Astrocyte (in vitro differentiated cells and primary cell): ENCODE results near the gene CNIH3. TPM values are rescaled to one million over a fixed set of nuclear protein-coding genes. Genes with fewer than 3 reads are reported as not detected.

ENCODE experiments used
- DNase-seq: peaks from one replicate; pipeline ENCODE4 v3.0.0-alpha.2; 2010; ENCODE audit warnings: low read depth
- FAIRE-seq: peaks from 2 replicates; lab custom pipeline; 2011; peaks lifted over from hg19 to GRCh38; lab: Jason Lieb, UNC
- H2AFZ ChIP-seq: 2 replicates; pipeline ENCODE4 v1.6.0; 2012; ENCODE audit warnings: low read depth, low read length, inconsistent platforms
- H3K27ac ChIP-seq: 2 replicates; pipeline ENCODE4 v1.5.1; 2011; ENCODE audit warnings: low read depth, low read length, inconsistent platforms
- H3K27me3 ChIP-seq: 2 replicates; pipeline ENCODE4 v1.6.0; 2011; ENCODE audit warnings: low read length, inconsistent platforms; ENCODE audit not compliant: insufficient read depth
- H3K36me3 ChIP-seq: 2 replicates; pipeline ENCODE4 v1.5.1; 2011; ENCODE audit warnings: low read length, inconsistent platforms; ENCODE audit not compliant: insufficient read depth
- H3K4me1 ChIP-seq: 2 replicates; pipeline ENCODE4 v1.5.1; 2011; ENCODE audit warnings: low read length, inconsistent platforms; ENCODE audit not compliant: insufficient read depth
- H3K4me2 ChIP-seq: 2 replicates; pipeline ENCODE4 v1.6.0; 2012; ENCODE audit warnings: low read length, inconsistent platforms
- H3K4me3 ChIP-seq: 2 replicates; pipeline ENCODE4 v1.5.1; 2011; ENCODE audit warnings: low read depth, mild to moderate bottlenecking, low read length, inconsistent platforms; ENCODE audit not compliant: insufficient read depth
- H3K79me2 ChIP-seq: 2 replicates; pipeline ENCODE4 v1.6.0; 2012; ENCODE audit warnings: mild to moderate bottlenecking, low read length, inconsistent platforms; ENCODE audit not compliant: insufficient read depth
- H3K9ac ChIP-seq: 2 replicates; pipeline ENCODE4 v1.6.0; 2012; ENCODE audit warnings: mild to moderate bottlenecking, low read length, inconsistent platforms
- H3K9me3 ChIP-seq: 2 replicates; pipeline ENCODE4 v1.5.1; 2012; ENCODE audit warnings: low read depth, mild to moderate bottlenecking, low read length, inconsistent platforms; ENCODE audit not compliant: insufficient read depth
- H4K20me1 ChIP-seq: 2 replicates; pipeline ENCODE4 v1.6.0; 2012; ENCODE audit warnings: low read length, inconsistent platforms; ENCODE audit not compliant: insufficient read depth
- H3K27ac Mint-ChIP-seq: one replicate; pipeline ENCODE4 v1.8.0; 2021; ENCODE audit warnings: mild to moderate bottlenecking, mixed read lengths; ENCODE audit not compliant: unreplicated experiment
- H3K27me3 Mint-ChIP-seq: one replicate; pipeline ENCODE4 v1.8.0; 2021; ENCODE audit warnings: low read depth, mixed read lengths; ENCODE audit not compliant: unreplicated experiment
- H3K36me3 Mint-ChIP-seq: one replicate; pipeline ENCODE4 v1.8.0; 2021; ENCODE audit warnings: low read depth, mixed read lengths; ENCODE audit not compliant: unreplicated experiment
- H3K4me1 Mint-ChIP-seq: one replicate; pipeline ENCODE4 v1.8.0; 2021; ENCODE audit warnings: low read depth, mixed read lengths; ENCODE audit not compliant: unreplicated experiment
- H3K4me3 Mint-ChIP-seq: one replicate; pipeline ENCODE4 v1.8.0; 2021; ENCODE audit warnings: mild to moderate bottlenecking, moderate library complexity, mixed read lengths; ENCODE audit not compliant: unreplicated experiment
- H3K9me3 Mint-ChIP-seq: one replicate; pipeline ENCODE4 v1.8.0; 2021; ENCODE audit warnings: mild to moderate bottlenecking, mixed read lengths; ENCODE audit not compliant: unreplicated experiment
- CTCF ChIP-seq: IDR thresholded peaks from 2 replicates; pipeline ENCODE4 v1.5.1; 2011; ENCODE audit warnings: low read depth, mild to moderate bottlenecking, inconsistent platforms, low read length, moderate library complexity; ENCODE audit not compliant: insufficient read depth
- EZH2 ChIP-seq: IDR thresholded peaks from 2 replicates; pipeline ENCODE4 v1.6.1; 2012; ENCODE audit warnings: mild to moderate bottlenecking, low read length, inconsistent platforms; ENCODE audit not compliant: insufficient read depth
- total RNA-seq: library from RNA; stranded (reverse); gene quantifications from 2 replicates; pipeline ENCODE4 v1.2.1, GENCODE V29; 2021

The CNIH3 gene
- total RNA-seq, 1 donor from 2014 or later, result 7.7 TPM

GRCh38 chr1:224763126-224763775, 147.1 kb downstream of the CNIH3 start:
- Histone ChIP-seq H3K27me3 (no peaks in the 10 kb centered on the region), H3K36me3 (no peaks in the 10 kb centered on the region), H3K9ac (no peak overlapping the region), H3K4me1 (no peaks in the 10 kb centered on the region), H3K4me3 (no peak overlapping the region), H4K20me1 (no peaks in the 10 kb centered on the region), H3K9me3 (no peaks in the 10 kb centered on the region), H3K79me2 (no peaks in the 10 kb centered on the region), H3K4me2 (no peak overlapping the region), H2AFZ (no peak overlapping the region), H3K27ac (no peak overlapping the region)
- no peak for DNase-seq
- Mint-ChIP-seq H3K27ac (no peak overlapping the region), H3K9me3 (peaks cover 5% of the 10 kb centered on the region), H3K36me3 (no peaks in the 10 kb centered on the region), H3K27me3 (peaks cover 23% of the 10 kb centered on the region), H3K4me3 (no peak overlapping the region), H3K4me1 (no peaks in the 10 kb centered on the region)
- no peak for FAIRE-seq
- TF ChIP-seq EZH2, result no peak
- no peak for TF ChIP-seq CTCF

GRCh38 chr1:224766266-224766665, 150.1 kb downstream of the CNIH3 start:
- H3K79me2 ChIP-seq, result no peaks in the 10 kb centered on the region
- H3K4me1 ChIP-seq, result peaks cover 10% of the 10 kb centered on the region
- no peak overlapping the region for H3K9ac ChIP-seq
- no peak overlapping the region for H3K4me2 ChIP-seq
- H3K4me1 Mint-ChIP-seq, result peaks cover 9% of the 10 kb centered on the region
- H3K9me3 Mint-ChIP-seq, result no peaks in the 10 kb centered on the region
- no peaks in the 10 kb centered on the region for H3K9me3 ChIP-seq
- H4K20me1 ChIP-seq, result no peaks in the 10 kb centered on the region
- no peak overlapping the region for H3K27ac Mint-ChIP-seq
- H3K27ac ChIP-seq, result no peak overlapping the region
- no peaks in the 10 kb centered on the region for H3K27me3 ChIP-seq
- no peak for DNase-seq
- no peak overlapping the region for H3K4me3 Mint-ChIP-seq
- no peak overlapping the region for H2AFZ ChIP-seq
- no peaks in the 10 kb centered on the region for H3K36me3 Mint-ChIP-seq
- FAIRE-seq, result no peak
- TF ChIP-seq CTCF, result no peak
- no peak overlapping the region for H3K4me3 ChIP-seq
- peaks cover 19% of the 10 kb centered on the region for H3K27me3 Mint-ChIP-seq
- H3K36me3 ChIP-seq, result no peaks in the 10 kb centered on the region

DNA sequence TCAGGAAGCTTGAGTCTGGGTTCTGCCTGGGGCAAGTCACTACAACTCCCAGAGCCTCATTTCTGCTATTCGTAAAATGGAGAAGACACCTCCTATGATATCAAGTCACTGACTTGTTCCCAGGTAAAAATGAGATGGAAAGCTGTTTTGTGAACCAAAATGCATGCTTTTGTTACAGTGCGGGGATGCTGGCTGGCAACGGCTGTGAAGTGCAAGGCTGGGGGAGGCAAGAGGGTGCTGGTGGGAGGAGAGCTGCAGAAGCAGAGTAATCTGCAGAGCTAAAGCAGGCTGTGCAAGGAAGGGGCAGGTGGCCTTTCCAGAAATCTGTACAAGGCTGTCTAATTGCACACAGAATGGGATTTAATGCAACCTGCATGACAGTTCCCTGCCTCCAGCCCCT, 150.9 kb downstream of the CNIH3 start:
- Histone ChIP-seq H3K4me2 (no peak overlapping the region), H3K4me1 (peaks cover 10% of the 10 kb centered on the region), H3K36me3 (no peaks in the 10 kb centered on the region), H3K9me3 (no peaks in the 10 kb centered on the region), H2AFZ (no peak overlapping the region), H3K79me2 (no peaks in the 10 kb centered on the region), H3K27ac (no peak overlapping the region), H3K27me3 (no peaks in the 10 kb centered on the region), H3K4me3 (no peak overlapping the region), H4K20me1 (no peaks in the 10 kb centered on the region), H3K9ac (no peak overlapping the region)
- Mint-ChIP-seq H3K4me1 (peaks cover 9% of the 10 kb centered on the region), H3K9me3 (no peaks in the 10 kb centered on the region), H3K36me3 (no peaks in the 10 kb centered on the region), H3K27ac (no peak overlapping the region), H3K27me3 (peaks cover 20% of the 10 kb centered on the region), H3K4me3 (no peak overlapping the region)
- TF ChIP-seq EZH2 (no peak), CTCF (no peak)
- DNase-seq (no peak), FAIRE-seq (no peak)
